Endothelial cell of umbilical vein (primary cell): Measurements from ENCODE around the gene POLR1C. TPM values are rescaled to one million over a fixed set of nuclear protein-coding genes. Genes with fewer than 3 reads are reported as not detected.

Experiments used
- BruUV-seq: library from RNA; stranded (reverse); fragments of 400-500 nt; replicated peaks from 2 replicates; lab custom pipeline; 2021; lab: Mats Ljungman, UMichigan
- CTCF ChIA-PET: fragments of 300-600, 350-600 bp; sonication (Branson Sonifier 250); formaldehyde crosslinking; loops from one replicate; lab custom pipeline; 2021; ENCODE audit warnings: antibody characterized with exemption, inconsistent platforms; lab: Charles Lee
- POLR2A ChIA-PET: fragments of 300-600, 350-600 bp; sonication (Branson Sonifier 250); formaldehyde crosslinking; loops from one replicate; lab custom pipeline; 2021; ENCODE audit warnings: antibody characterized with exemption, inconsistent platforms; lab: Charles Lee
- DNase-seq: peaks from one replicate; pipeline ENCODE4 v3.0.0-alpha.2; 2011; ENCODE audit warnings: low read depth, low spot score
- FAIRE-seq: peaks from 2 replicates; lab custom pipeline; 2011; peaks lifted over from hg19 to GRCh38; lab: Jason Lieb, UNC
- H2AFZ ChIP-seq: 2 replicates; pipeline ENCODE4 v1.6.0; 2012; ENCODE audit warnings: low read depth, low read length, control low read depth, inconsistent platforms
- H3K27ac ChIP-seq: 2 replicates; pipeline ENCODE4 v1.5.1; 2011; ENCODE audit warnings: low read depth, mild to moderate bottlenecking, control low read depth, low read length, moderate library complexity; ENCODE audit not compliant: insufficient read depth
- H3K27me3 ChIP-seq, 2 experiments: 2 replicates each; pipeline versions ENCODE4 v1.6.0 to v1.6.1; 2011; ENCODE audit warnings: low read length in 2 of 2, mixed read lengths in 1 of 2; ENCODE audit not compliant: control insufficient read depth in 2 of 2, insufficient read depth in 2 of 2
- H3K36me3 ChIP-seq, 2 experiments: 2 replicates in 1 of 2; 3 replicates in 1 of 2; pipeline ENCODE4 v1.5.1; 2011; ENCODE audit warnings: low read length in 2 of 2, mild to moderate bottlenecking in 1 of 2, moderate library complexity in 1 of 2; ENCODE audit not compliant: control insufficient read depth in 2 of 2, insufficient read depth in 2 of 2; ENCODE audit errors: extremely low read depth in 1 of 2
- H3K4me1 ChIP-seq: 3 replicates; pipeline ENCODE4 v1.5.1; 2011; ENCODE audit warnings: mild to moderate bottlenecking, low read length; ENCODE audit not compliant: control insufficient read depth, insufficient read depth; ENCODE audit errors: extremely low read depth
- H3K4me2 ChIP-seq: 2 replicates; pipeline ENCODE4 v1.6.1; 2011; ENCODE audit warnings: low read length, control low read depth, mixed read lengths; ENCODE audit not compliant: insufficient read depth
- H3K4me3 ChIP-seq, 3 experiments: fragments of 200-600 bp in 1 of 3; sonication (generic), shearing (Covaris generic) in 1 of 3; replicated peaks in 1 of 3; 2 replicates each; pipeline ENCODE4 v1.5.1; 2011 to 2016; ENCODE audit warnings: control low read depth in 3 of 3, low read length in 3 of 3, mild to moderate bottlenecking in 2 of 3, inconsistent platforms in 1 of 3, low read depth in 1 of 3, moderate library complexity in 1 of 3; ENCODE audit not compliant: insufficient read depth in 1 of 3
- H3K79me2 ChIP-seq: 2 replicates; pipeline ENCODE4 v1.6.0; 2012; ENCODE audit warnings: low read length, inconsistent platforms; ENCODE audit not compliant: control insufficient read depth, insufficient read depth
- H3K9ac ChIP-seq: replicated peaks from 2 replicates; pipeline ENCODE3; 2011; ENCODE audit warnings: low read length, control low read depth; ENCODE audit not compliant: insufficient read depth; ENCODE audit errors: extremely low read depth
- H3K9me1 ChIP-seq: replicated peaks from 3 replicates; pipeline ENCODE4 v1.6.0; 2011; ENCODE audit warnings: mild to moderate bottlenecking, low read length; ENCODE audit not compliant: control insufficient read depth, insufficient read depth; ENCODE audit errors: extremely low read depth
- H3K9me3 ChIP-seq: replicated peaks from 2 replicates; pipeline ENCODE4 v1.5.1; 2012; ENCODE audit warnings: low read length, inconsistent platforms; ENCODE audit not compliant: control insufficient read depth, insufficient read depth
- H4K20me1 ChIP-seq: replicated peaks from 2 replicates; pipeline ENCODE3; 2011; ENCODE audit warnings: mild to moderate bottlenecking, low read length; ENCODE audit not compliant: control insufficient read depth, insufficient read depth; ENCODE audit errors: extremely low read depth
- CTCF ChIP-seq, 2 donors: IDR thresholded peaks; 1 replicate in 1 of 2; 2 replicates in 1 of 2; pipeline ENCODE4 v1.5.1; 2011; ENCODE audit warnings: low read length in 2 of 2, mild to moderate bottlenecking in 2 of 2, moderate library complexity in 2 of 2, control low read depth in 1 of 2, inconsistent platforms in 1 of 2, low read depth in 1 of 2; ENCODE audit not compliant: insufficient read depth in 1 of 2; ENCODE audit errors: extremely low read depth in 1 of 2
- EZH2 ChIP-seq: IDR thresholded peaks from 2 replicates; pipeline ENCODE4 v1.6.1; 2012; ENCODE audit warnings: borderline replicate concordance, low read depth, mild to moderate bottlenecking, moderate library complexity, low read length, inconsistent platforms; ENCODE audit not compliant: severe bottlenecking
- FOS ChIP-seq: IDR thresholded peaks from 2 replicates; pipeline ENCODE4 v1.6.1; 2011; ENCODE audit warnings: mild to moderate bottlenecking, low read length, moderate library complexity, borderline replicate concordance; ENCODE audit not compliant: insufficient read depth
- GATA2 ChIP-seq: IDR thresholded peaks from 2 replicates; pipeline ENCODE4 v1.7.0; 2011; ENCODE audit warnings: low read depth, mild to moderate bottlenecking, moderate library complexity, mixed read lengths, low read length; ENCODE audit not compliant: insufficient read length, insufficient read depth
- JUN ChIP-seq: IDR thresholded peaks from 2 replicates; pipeline ENCODE4 v1.6.1; 2011; ENCODE audit warnings: borderline replicate concordance, low read depth; ENCODE audit not compliant: insufficient read length, insufficient read depth
- MAX ChIP-seq: IDR thresholded peaks from 2 replicates; pipeline ENCODE4 v1.6.1; 2011; ENCODE audit not compliant: insufficient read depth, insufficient read length
- MYC ChIP-seq: IDR thresholded peaks from one replicate; pipeline ENCODE4 v1.6.1; 2011; ENCODE audit warnings: mild to moderate bottlenecking, low read depth, low read length
- POLR2A ChIP-seq: IDR thresholded peaks from 2 replicates; pipeline ENCODE4 v1.6.1; 2012; ENCODE audit warnings: low read depth, mild to moderate bottlenecking, control low read depth, low read length
- POLR2AphosphoS5 ChIP-seq: IDR thresholded peaks from 2 replicates; pipeline ENCODE4 v1.6.1; 2012; ENCODE audit warnings: low read depth, mild to moderate bottlenecking, control low read depth, low read length, moderate library complexity; ENCODE audit not compliant: insufficient read depth
- dilution Hi-C: fragments of 300-500 bp; cut with MboI; formaldehyde crosslinking; loops from one replicate; pipeline ENCODE4 v1.15.0; 2019; ENCODE audit warnings: low sequenced_read_pairs; ENCODE audit not compliant: extremely low pct_ligation_motif_present
- intact Hi-C: fragments of 100-400 bp; cut with micrococcal nuclease; formaldehyde crosslinking; loops from one replicate; pipeline ENCODE4 v1.10.0; 2022
- polyA plus RNA-seq, 4 experiments: library from polyadenylated mRNA; depleted of rRNA in 3 of 4; stranded (reverse) in 3 of 4; unstranded in 1 of 4; fragments of >200 nt; gene quantifications; 2 replicates each; pipeline versions ENCODE4 v1.2.1 to v1.2.3, GENCODE V29; 2011 to 2012; ENCODE audit warnings: missing spikeins in 1 of 4
- total RNA-seq: library from RNA; stranded (reverse); gene quantifications from 2 replicates; pipeline ENCODE4 v1.2.3, GENCODE V29; 2021

Gene POLR1C
- total and polyA plus RNA-seq, 2 donors (not counting 3 experiments of a cell fraction or from before 2014, with no cell fraction given): 39.8 to 46.0 TPM

GRCh38 chr6:43495409-43495941 lies 21.4 kb upstream of the POLR1C start:
- Histone ChIP-seq H3K9me1 (no peaks in the 10 kb centered on the region), H3K4me1 (peaks cover 27% of the 10 kb centered on the region), H3K9ac (no peak overlapping the region), H3K4me2 (no peak overlapping the region), H3K4me3 (no peak overlapping the region), H4K20me1 (no peaks in the 10 kb centered on the region), H3K79me2 (no peaks in the 10 kb centered on the region), H3K36me3 (no peaks in the 10 kb centered on the region), H3K27ac (no peak overlapping the region), H3K9me3 (no peaks in the 10 kb centered on the region), H3K27me3 (no peaks in the 10 kb centered on the region), H2AFZ (no peak overlapping the region)
- FAIRE-seq (no peak), DNase-seq (no peak)
- intact Hi-C loops: no loop called here
- TF ChIP-seq MYC (no peak), MAX (no peak), CTCF (IDR thresholded peaks at IDR 0.05; ENCODE audit: extremely low read depth in 1 of 2, insufficient read depth in 1 of 2, low read depth in 1 of 2, low read length in 2 of 2) (no peak), GATA2 (no peak), POLR2AphosphoS5 (no peak), JUN (no peak), FOS (no peak), EZH2 (no peak), POLR2A (no peak)
- no TSS peak for BruUV-seq
- dilution Hi-C loops: no loop called here
- CTCF ChIA-PET: interaction anchor here (1.0 to 19.0 kb wide), 6 partner anchors 11 to 232 kb away, joined by 3 to 289 read pairs (median 9); partner anchors contain the start of gene DLK2
- POLR2A ChIA-PET: no interaction called here
